Activated T-cell treated with anti-CD3 and anti-CD28 coated beads, Interleukin-2, amount 50 U/mL, for 24 hours (primary cell): ENCODE measurements around the gene ID4.

Experiments
- DNase-seq: peaks from one replicate; pipeline ENCODE4 v3.0.0-alpha.2; 2020
- H3K27ac Mint-ChIP-seq: 2 replicates; pipeline ENCODE4 v1.8.0; 2020; ENCODE audit warnings: mild to moderate bottlenecking, mixed read lengths
- H3K27me3 Mint-ChIP-seq: 2 replicates; pipeline ENCODE4 v1.8.0; 2020; ENCODE audit warnings: mixed read lengths
- H3K36me3 Mint-ChIP-seq: 2 replicates; pipeline ENCODE4 v1.8.0; 2020; ENCODE audit warnings: low read depth, mixed read lengths
- H3K4me1 Mint-ChIP-seq: 2 replicates; pipeline ENCODE4 v1.8.0; 2020; ENCODE audit warnings: low read depth, mixed read lengths
- H3K4me3 Mint-ChIP-seq: 2 replicates; pipeline ENCODE4 v1.8.0; 2020; ENCODE audit warnings: mild to moderate bottlenecking, moderate library complexity, mixed read lengths
- H3K9me3 Mint-ChIP-seq: 2 replicates; pipeline ENCODE4 v1.8.0; 2020; ENCODE audit warnings: mixed read lengths

Gene ID4

GRCh38 chr6:19812512-19813119, 24.6 kb upstream of the ID4 start:
- no peaks in the 10 kb centered on the region for H3K4me1 Mint-ChIP-seq
- no peaks in the 10 kb centered on the region for H3K36me3 Mint-ChIP-seq
- no peak for DNase-seq
- H3K27me3 Mint-ChIP-seq, result no peaks in the 10 kb centered on the region
- H3K27ac Mint-ChIP-seq, result no peak overlapping the region
- no peaks in the 10 kb centered on the region for H3K9me3 Mint-ChIP-seq
- H3K4me3 Mint-ChIP-seq, result no peak overlapping the region

GRCh38 chr6:19818805-19819204, 18.4 kb upstream of the ID4 start:
- Mint-ChIP-seq H3K36me3 (no peaks in the 10 kb centered on the region), H3K27ac (no peak overlapping the region), H3K4me3 (no peak overlapping the region), H3K9me3 (no peaks in the 10 kb centered on the region), H3K27me3 (no peaks in the 10 kb centered on the region), H3K4me1 (no peaks in the 10 kb centered on the region)
- no peak for DNase-seq

- Mint-ChIP-seq H3K27ac (no peak overlapping the region), H3K9me3 (peaks cover 4% of the 10 kb centered on the region)
Observed at GRCh38 chr6:19824058-19824807, 12.9 kb upstream of the ID4 start.

GRCh38 chr6:19827247-19827646, 9.9 kb upstream of the ID4 start:
- Mint-ChIP-seq H3K9me3 (peaks cover 4% of the 10 kb centered on the region), H3K4me3 (no peak overlapping the region), H3K27me3 (no peaks in the 10 kb centered on the region), H3K36me3 (no peaks in the 10 kb centered on the region), H3K27ac (no peak overlapping the region), H3K4me1 (no peaks in the 10 kb centered on the region)
- no peak for DNase-seq

More at GRCh38 chr6:19824058-19824807, 12.9 kb upstream of the ID4 start:
- no peak for DNase-seq
- H3K4me1 Mint-ChIP-seq, result no peaks in the 10 kb centered on the region
- H3K36me3 Mint-ChIP-seq, result no peaks in the 10 kb centered on the region
- H3K4me3 Mint-ChIP-seq, result no peak overlapping the region
- no peaks in the 10 kb centered on the region for H3K27me3 Mint-ChIP-seq

- H3K36me3 Mint-ChIP-seq, result no peaks in the 10 kb centered on the region
- no peak overlapping the region for H3K4me3 Mint-ChIP-seq
- H3K27ac Mint-ChIP-seq, result no peak overlapping the region
- H3K27me3 Mint-ChIP-seq, result peaks cover 5% of the 10 kb centered on the region
- H3K4me1 Mint-ChIP-seq, result no peaks in the 10 kb centered on the region
- no peak for DNase-seq
- peaks cover 7% of the 10 kb centered on the region for H3K9me3 Mint-ChIP-seq
Observed at GRCh38 chr6:19827903-19828302, 9.3 kb upstream of the ID4 start.

GRCh38 chr6:19830171-19830570, 7.0 kb upstream of the ID4 start:
- no peak for DNase-seq
- Mint-ChIP-seq H3K27ac (no peak overlapping the region), H3K4me1 (no peaks in the 10 kb centered on the region), H3K4me3 (no peak overlapping the region), H3K36me3 (no peaks in the 10 kb centered on the region), H3K27me3 (peaks cover 18% of the 10 kb centered on the region), H3K9me3 (peaks cover 7% of the 10 kb centered on the region)

DNA sequence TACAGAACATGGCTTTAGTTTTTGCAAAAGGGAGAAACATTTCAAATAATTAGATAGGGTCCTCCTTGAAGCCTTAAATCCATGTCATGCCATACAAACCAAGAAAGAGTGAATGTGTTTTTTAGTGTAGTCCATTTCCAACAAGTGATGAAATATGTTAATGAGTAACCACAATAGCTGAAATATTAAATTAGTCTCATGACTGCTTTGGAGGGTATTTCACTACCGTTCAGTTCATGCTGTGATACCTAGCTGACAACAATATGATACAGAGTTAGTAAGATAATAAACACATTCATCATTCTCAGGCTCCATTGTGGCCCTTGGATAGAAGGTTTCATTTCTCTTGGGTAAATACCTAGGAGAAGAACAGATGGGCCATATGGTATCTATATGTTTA, 5.8 kb upstream of the ID4 start:
- Mint-ChIP-seq H3K27me3 (peaks cover 28% of the 10 kb centered on the region), H3K27ac (no peak overlapping the region), H3K36me3 (no peaks in the 10 kb centered on the region), H3K4me3 (no peak overlapping the region), H3K9me3 (peaks cover 7% of the 10 kb centered on the region), H3K4me1 (no peaks in the 10 kb centered on the region)
- no peak for DNase-seq

- Mint-ChIP-seq H3K9me3 (peaks cover 3% of the 10 kb centered on the region), H3K36me3 (no peaks in the 10 kb centered on the region), H3K27me3 (peaks cover 44% of the 10 kb centered on the region), H3K4me3 (no peak overlapping the region), H3K4me1 (peaks cover 4% of the 10 kb centered on the region), H3K27ac (no peak overlapping the region)
- no peak for DNase-seq
Observed at GRCh38 chr6:19833947-19834346, 3.2 kb upstream of the ID4 start.

DNA sequence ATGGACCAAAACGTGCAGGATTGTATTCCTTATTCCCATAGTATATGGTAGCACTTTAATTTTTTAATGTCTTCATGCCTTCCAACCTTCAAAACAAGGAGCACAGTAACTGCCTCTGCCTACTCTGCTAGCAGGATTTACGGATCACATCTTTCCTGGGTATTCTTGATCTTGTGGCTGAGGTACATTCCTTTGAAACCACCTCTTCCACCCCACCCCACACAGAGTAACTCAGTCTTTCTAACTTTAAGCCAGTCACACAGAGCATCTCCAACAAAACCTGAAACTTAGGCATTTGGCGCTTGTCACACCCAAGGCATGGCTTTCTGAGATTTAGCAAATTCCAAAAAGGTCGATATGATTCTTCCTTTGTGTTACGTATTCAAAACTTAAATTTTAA, 2.3 kb upstream of the ID4 start:
- no peak overlapping the region for H3K27ac Mint-ChIP-seq
- H3K4me1 Mint-ChIP-seq, result peaks cover 8% of the 10 kb centered on the region
- H3K27me3 Mint-ChIP-seq, result peaks cover 51% of the 10 kb centered on the region
- DNase-seq, result no peak
- H3K9me3 Mint-ChIP-seq, result peaks cover 3% of the 10 kb centered on the region
- H3K36me3 Mint-ChIP-seq, result no peaks in the 10 kb centered on the region
- H3K4me3 Mint-ChIP-seq, result no peak overlapping the region

DNA sequence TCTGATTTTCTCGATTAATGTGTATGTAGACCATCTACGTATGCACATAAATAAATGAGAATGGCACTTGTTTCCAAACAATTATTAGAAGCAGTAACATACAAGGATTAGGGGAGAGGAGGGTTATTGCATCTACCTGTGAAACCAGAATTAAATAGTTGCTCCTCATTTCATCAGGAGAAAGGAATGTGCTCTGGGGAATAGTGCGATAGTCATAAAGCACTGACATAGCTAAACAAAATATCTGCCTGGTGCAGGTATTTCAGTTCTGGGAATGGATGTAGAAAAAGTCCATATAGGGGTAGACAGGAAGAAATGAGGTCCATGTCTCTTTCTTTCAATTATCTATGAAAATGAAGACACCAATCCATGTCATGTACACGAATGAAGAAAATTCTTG, 1.6 kb upstream of the ID4 start:
- no peak overlapping the region for H3K4me3 Mint-ChIP-seq
- H3K9me3 Mint-ChIP-seq, result peaks cover 3% of the 10 kb centered on the region
- H3K27me3 Mint-ChIP-seq, result peaks cover 58% of the 10 kb centered on the region
- no peaks in the 10 kb centered on the region for H3K36me3 Mint-ChIP-seq
- no peak for DNase-seq
- no peak overlapping the region for H3K27ac Mint-ChIP-seq
- H3K4me1 Mint-ChIP-seq, result peaks cover 8% of the 10 kb centered on the region

DNA sequence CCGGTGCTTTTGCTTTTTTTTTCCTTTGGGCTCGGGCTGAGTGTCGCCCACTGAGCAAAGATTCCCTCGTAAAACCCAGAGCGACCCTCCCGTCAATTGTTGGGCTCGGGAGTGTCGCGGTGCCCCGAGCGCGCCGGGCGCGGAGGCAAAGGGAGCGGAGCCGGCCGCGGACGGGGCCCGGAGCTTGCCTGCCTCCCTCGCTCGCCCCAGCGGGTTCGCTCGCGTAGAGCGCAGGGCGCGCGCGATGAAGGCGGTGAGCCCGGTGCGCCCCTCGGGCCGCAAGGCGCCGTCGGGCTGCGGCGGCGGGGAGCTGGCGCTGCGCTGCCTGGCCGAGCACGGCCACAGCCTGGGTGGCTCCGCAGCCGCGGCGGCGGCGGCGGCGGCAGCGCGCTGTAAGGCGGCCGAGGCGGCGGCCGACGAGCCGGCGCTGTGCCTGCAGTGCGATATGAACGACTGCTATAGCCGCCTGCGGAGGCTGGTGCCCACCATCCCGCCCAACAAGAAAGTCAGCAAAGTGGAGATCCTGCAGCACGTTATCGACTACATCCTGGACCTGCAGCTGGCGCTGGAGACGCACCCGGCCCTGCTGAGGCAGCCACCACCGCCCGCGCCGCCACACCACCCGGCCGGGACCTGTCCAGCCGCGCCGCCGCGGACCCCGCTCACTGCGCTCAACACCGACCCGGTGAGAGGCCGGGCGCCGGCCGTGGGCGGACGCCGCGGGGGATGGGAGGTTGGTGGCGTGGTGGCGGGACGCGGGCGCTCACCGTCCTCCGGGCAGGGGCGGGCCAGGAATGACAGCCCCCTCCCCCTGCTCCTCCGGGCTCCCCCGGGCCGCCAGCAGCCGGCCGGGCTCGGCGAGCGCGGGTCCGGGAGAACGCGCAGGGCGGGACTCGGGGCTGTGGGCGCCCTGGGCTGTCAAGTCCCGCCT, 606 bp downstream of the ID4 start:
- peaks cover 69% of the 10 kb centered on the region for H3K27me3 Mint-ChIP-seq
- no peaks in the 10 kb centered on the region for H3K36me3 Mint-ChIP-seq
- no peak for DNase-seq
- no peaks in the 10 kb centered on the region for H3K9me3 Mint-ChIP-seq
- peaks cover 8% of the 10 kb centered on the region for H3K4me1 Mint-ChIP-seq
- H3K4me3 Mint-ChIP-seq, result no peak overlapping the region
- H3K27ac Mint-ChIP-seq, result no peak overlapping the region

DNA sequence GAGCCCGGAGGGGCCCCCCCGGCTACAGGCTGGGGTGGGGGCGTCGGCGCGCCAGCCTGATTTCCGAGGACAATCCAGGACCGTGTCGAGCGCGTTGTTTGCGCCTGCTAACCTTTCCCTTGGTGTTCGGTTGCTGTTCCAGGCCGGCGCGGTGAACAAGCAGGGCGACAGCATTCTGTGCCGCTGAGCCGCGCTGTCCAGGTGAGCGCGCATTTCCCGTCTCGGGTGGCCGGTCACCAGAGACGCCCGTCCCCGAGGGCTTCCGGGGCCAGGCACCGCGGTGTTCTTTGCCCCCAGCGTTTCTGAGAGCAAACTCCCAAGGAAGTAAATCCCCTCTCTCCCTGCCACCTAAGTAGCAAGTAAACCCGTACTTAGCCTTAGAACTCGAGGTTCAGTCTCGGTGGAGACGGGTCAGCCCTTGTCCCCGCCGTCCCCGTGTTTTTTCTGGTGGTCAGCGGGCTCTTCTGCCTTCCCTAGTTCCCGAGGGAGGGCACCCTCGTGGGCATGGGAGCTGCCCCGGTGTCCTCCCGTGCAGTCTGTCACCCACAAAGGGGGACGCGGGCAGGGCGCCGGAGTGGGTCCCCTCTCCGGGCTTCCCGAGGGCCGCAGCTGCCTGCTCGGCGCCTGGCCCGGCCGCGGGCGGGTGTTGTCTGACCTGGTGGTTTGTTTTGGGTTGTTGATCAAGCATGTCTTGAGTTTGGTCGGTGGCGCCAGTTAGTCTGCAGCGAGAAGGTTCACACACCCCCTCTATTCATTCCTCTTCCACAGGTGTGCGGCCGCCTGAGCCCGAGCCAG, 1.5 kb downstream of the ID4 start:
- Mint-ChIP-seq H3K4me3 (no peak overlapping the region), H3K36me3 (no peaks in the 10 kb centered on the region), H3K4me1 (peaks cover 8% of the 10 kb centered on the region), H3K9me3 (no peaks in the 10 kb centered on the region), H3K27me3 (peaks cover 72% of the 10 kb centered on the region), H3K27ac (no peak overlapping the region)
- DNase-seq, result no peak

DNA sequence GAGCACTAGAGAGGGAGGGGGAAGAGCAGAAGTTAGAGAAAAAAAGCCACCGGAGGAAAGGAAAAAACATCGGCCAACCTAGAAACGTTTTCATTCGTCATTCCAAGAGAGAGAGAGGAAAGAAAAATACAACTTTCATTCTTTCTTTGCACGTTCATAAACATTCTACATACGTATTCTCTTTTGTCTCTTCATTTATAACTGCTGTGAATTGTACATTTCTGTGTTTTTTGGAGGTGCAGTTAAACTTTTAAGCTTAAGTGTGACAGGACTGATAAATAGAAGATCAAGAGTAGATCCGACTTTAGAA, 2.0 kb downstream of the ID4 start:
- Mint-ChIP-seq H3K36me3 (no peaks in the 10 kb centered on the region), H3K4me3 (no peak overlapping the region), H3K9me3 (no peaks in the 10 kb centered on the region), H3K27ac (no peak overlapping the region), H3K4me1 (peaks cover 8% of the 10 kb centered on the region), H3K27me3 (peaks cover 72% of the 10 kb centered on the region)
- no peak for DNase-seq

DNA sequence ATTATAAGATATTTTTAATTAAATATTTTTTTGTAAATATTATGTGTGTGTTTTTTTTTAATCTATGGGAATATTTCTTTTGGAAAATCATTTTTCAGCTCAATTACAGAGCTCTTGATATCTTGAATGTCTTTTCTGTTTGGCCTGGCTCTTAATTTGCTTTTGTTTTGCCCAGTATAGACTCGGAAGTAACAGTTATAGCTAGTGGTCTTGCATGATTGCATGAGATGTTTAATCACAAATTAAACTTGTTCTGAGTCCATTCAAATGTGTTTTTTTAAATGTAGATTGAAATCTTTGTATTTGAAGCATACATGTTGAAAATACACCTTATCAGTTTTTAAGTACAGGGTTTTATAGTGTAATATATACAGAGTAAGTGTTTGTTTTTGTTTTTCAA, 2.6 kb downstream of the ID4 start:
- Mint-ChIP-seq H3K4me3 (no peak overlapping the region), H3K9me3 (no peaks in the 10 kb centered on the region), H3K27ac (no peak overlapping the region), H3K36me3 (no peaks in the 10 kb centered on the region), H3K27me3 (peaks cover 72% of the 10 kb centered on the region), H3K4me1 (peaks cover 8% of the 10 kb centered on the region)
- no peak for DNase-seq
